Tibial nerve (tissue), 4 donors: Measurements from ENCODE around the gene PDE2A. TPM values are rescaled to one million over a fixed set of nuclear protein-coding genes. Genes with fewer than 3 reads are reported as not detected.
"Not testable (repeated sequence)": the region's sequence is repeated elsewhere in the genome, so short reads cannot be mapped to it uniquely, and the experiment has no call there.

Experiments used
- DNase-seq, 2 donors: peaks; one replicate each; pipeline ENCODE4 v3.0.0-alpha.2; 2019; ENCODE audit warnings: low spot score in 2 of 2
- H3K27ac ChIP-seq, 4 donors: fragments of 200-600 bp; sonication (generic) in 3 of 4; one replicate each; pipeline ENCODE4 v1.5.1; 2017 to 2019; ENCODE audit warnings: mild to moderate bottlenecking in 1 of 4
- H3K27me3 ChIP-seq, 2 donors: fragments of 200-600 bp; sonication (generic) in 1 of 2; one replicate each; pipeline versions ENCODE4 v1.5.1 to v1.6.0; 2017 to 2019
- H3K36me3 ChIP-seq, 3 donors: fragments of 200-600 bp; sonication (generic); one replicate each; pipeline ENCODE4 v1.5.1; 2018 to 2019
- H3K4me1 ChIP-seq, 4 donors: fragments of 200-600 bp; sonication (generic) in 3 of 4; one replicate each; pipeline ENCODE4 v1.5.1; 2017 to 2019
- H3K4me3 ChIP-seq, 4 donors: fragments of 200-600 bp; sonication (generic) in 3 of 4; one replicate each; pipeline ENCODE4 v1.5.1; 2017 to 2019; ENCODE audit warnings: mild to moderate bottlenecking in 1 of 4, moderate library complexity in 1 of 4
- H3K9me3 ChIP-seq, 4 donors: fragments of 200-600 bp; sonication (generic) in 3 of 4; one replicate each; pipeline ENCODE4 v1.5.1; 2017 to 2019
- CTCF ChIP-seq, 5 experiments: fragments of 200-600 bp in 3 of 5; fragments of 450-650 bp in 2 of 5; sonication (generic) in 3 of 5; IDR thresholded peaks; one replicate each; pipeline ENCODE4 v1.5.1; 2016 to 2019; ENCODE audit warnings: antibody characterized with exemption in 5 of 5, mild to moderate bottlenecking in 3 of 5, moderate library complexity in 2 of 5
- EP300 ChIP-seq, 2 donors: sonication (generic); formaldehyde crosslinking; IDR thresholded peaks; one replicate each; pipeline ENCODE4 v1.6.1; 2017; ENCODE audit warnings: antibody characterized with exemption in 2 of 2, mild to moderate bottlenecking in 1 of 2
- POLR2A ChIP-seq, 2 donors: fragments of 450-650 bp; IDR thresholded peaks; one replicate each; pipeline ENCODE4 v1.6.1; 2017; ENCODE audit warnings: antibody characterized with exemption in 2 of 2, mild to moderate bottlenecking in 2 of 2, moderate library complexity in 2 of 2
- WGBS, 2 donors: methylation state at CpG; one replicate each; pipeline ENCODE4 v1.1.5; 2018; 5-methylcytosine and 5-hydroxymethylcytosine counted together
- total RNA-seq, 4 donors: library from RNA; depleted of rRNA; stranded (reverse); fragments of >200 nt; gene quantifications; one replicate each; pipeline ENCODE4 v1.1.0, GENCODE V29; 2016

The PDE2A gene
- total RNA-seq, 4 donors from 2014 or later = 30.3 to 75.7 (median 43.1) TPM

GRCh38 chr11:72574548-72575460 is 99.4 kb downstream of the PDE2A start:
- H3K4me3 ChIP-seq = no peak overlapping the region
- H3K4me1 ChIP-seq = peaks cover 0 to 9% (median 0%) of the 10 kb centered on the region in 4 donors
- 59 to 66% methylated on average over 8 of the region's 8 CpGs for WGBS, 2 donors
- TF ChIP-seq EP300 (IDR thresholded peaks at IDR 0.05) = no peak
- no peak for TF ChIP-seq POLR2A (IDR thresholded peaks at IDR 0.05)
- TF ChIP-seq CTCF (IDR thresholded peaks at IDR 0.05) = no peak
- no peak for DNase-seq
- no peaks in the 10 kb centered on the region for H3K9me3 ChIP-seq
- no peaks in the 10 kb centered on the region for H3K27me3 ChIP-seq
- peaks cover 0 to 16% (median 0%) of the 10 kb centered on the region in 3 donors for H3K36me3 ChIP-seq
- H3K27ac ChIP-seq = no peak overlapping the region

- Histone ChIP-seq H3K27ac (no peak overlapping the region), H3K4me1 (peaks cover 0 to 9% (median 0%) of the 10 kb centered on the region in 4 donors), H3K27me3 (no peaks in the 10 kb centered on the region), H3K4me3 (no peak overlapping the region), H3K36me3 (peaks cover 0 to 12% (median 0%) of the 10 kb centered on the region in 3 donors), H3K9me3 (no peaks in the 10 kb centered on the region)
- TF ChIP-seq POLR2A (IDR thresholded peaks at IDR 0.05) = no peak
- no peak for TF ChIP-seq EP300 (IDR thresholded peaks at IDR 0.05)
- TF ChIP-seq CTCF (IDR thresholded peaks at IDR 0.05) = no peak
- WGBS, 2 donors = 88 to 93% methylated on average over 2 of the region's 2 CpGs
- DNase-seq = no peak
These were observed 100.3 kb downstream of the PDE2A start for GRCh38 chr11:72573855-72574445.

- Histone ChIP-seq H3K27ac (no peak overlapping the region), H3K27me3 (no peaks in the 10 kb centered on the region), H3K9me3 (no peaks in the 10 kb centered on the region), H3K4me1 (peaks cover 0 to 9% (median 0%) of the 10 kb centered on the region in 4 donors), H3K4me3 (no peak overlapping the region), H3K36me3 (peaks cover 0 to 5% (median 0%) of the 10 kb centered on the region in 3 donors)
- no peak for DNase-seq
- TF ChIP-seq POLR2A (IDR thresholded peaks at IDR 0.05) (no peak), CTCF (IDR thresholded peaks at IDR 0.05) (peak; percentile 38 to 61 (median 45))
- 22 to 27% methylated on average over 10 of the region's 10 CpGs for WGBS, 2 donors
These were observed 101.0 kb downstream of the PDE2A start for GRCh38 chr11:72573072-72573854.

- not testable (repeated sequence) for H3K9me3 ChIP-seq, DNase-seq, H3K27me3 ChIP-seq, H3K36me3 ChIP-seq, H3K4me3 ChIP-seq, H3K4me1 ChIP-seq, H3K27ac ChIP-seq
- WGBS, 2 donors = 66 to 74% methylated on average over 4 of the region's 4 CpGs
These were observed 101.7 kb downstream of the PDE2A start for GRCh38 chr11:72572540-72572939.

GRCh38 chr11:72570893-72571661 is 103.1 kb downstream of the PDE2A start:
- Histone ChIP-seq H3K9me3 (no peaks in the 10 kb centered on the region), H3K27ac (no peak overlapping the region), H3K4me3 (no peak overlapping the region), H3K36me3 (no peaks in the 10 kb centered on the region), H3K27me3 (no peaks in the 10 kb centered on the region), H3K4me1 (peaks cover 0 to 9% (median 0%) of the 10 kb centered on the region in 4 donors)
- 86 to 90% methylated on average over 10 of the region's 10 CpGs for WGBS, 2 donors
- no peak for DNase-seq
- TF ChIP-seq EP300 (IDR thresholded peaks at IDR 0.05) (no peak), CTCF (IDR thresholded peaks at IDR 0.05) (no peak), POLR2A (IDR thresholded peaks at IDR 0.05) (no peak)
